ENCODE measurements around the gene DCDC2.
"Not testable (repeated sequence)": the region's sequence is repeated elsewhere in the genome, so short reads cannot be mapped to it uniquely, and the experiment has no call there.

Gene DCDC2

DNA sequence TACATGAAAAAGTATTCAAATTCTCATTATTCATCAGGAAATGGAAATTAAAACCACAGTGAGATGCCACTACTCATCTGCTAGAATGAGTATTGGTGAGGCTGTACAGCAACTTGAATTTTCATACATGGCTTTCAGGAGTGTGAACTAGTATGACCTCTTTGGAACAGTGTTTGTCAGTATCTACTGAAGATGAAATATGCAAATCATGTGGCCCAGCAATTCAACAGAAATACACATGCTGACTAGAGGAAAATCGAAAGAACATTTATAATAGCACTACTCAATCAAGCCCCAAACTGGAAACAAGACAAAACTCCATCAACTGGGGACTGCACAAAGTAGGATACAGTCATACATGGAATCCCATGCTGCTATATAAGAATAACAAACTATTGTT lies 102.2 kb downstream of the DCDC2 start:
- no peak for DNase-seq

DNA sequence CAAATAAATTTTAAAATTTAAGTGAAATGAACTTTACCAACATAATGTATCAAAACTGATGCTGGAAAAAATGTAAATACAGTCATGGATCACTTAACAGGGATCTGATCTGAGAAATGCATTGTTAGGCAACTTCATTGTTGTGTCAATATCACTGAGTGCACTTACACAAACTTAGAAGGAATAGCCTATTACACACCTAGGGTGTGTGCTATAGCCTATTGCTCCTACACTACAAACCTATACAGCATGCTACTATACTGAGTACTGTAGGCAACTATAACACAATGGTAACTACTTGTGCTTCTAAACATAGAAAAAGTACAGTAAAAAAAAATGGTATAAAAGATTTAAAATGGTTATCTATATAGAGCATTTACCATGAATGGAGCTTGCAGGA lies 104.5 kb downstream of the DCDC2 start:
- no peak for DNase-seq

DNA sequence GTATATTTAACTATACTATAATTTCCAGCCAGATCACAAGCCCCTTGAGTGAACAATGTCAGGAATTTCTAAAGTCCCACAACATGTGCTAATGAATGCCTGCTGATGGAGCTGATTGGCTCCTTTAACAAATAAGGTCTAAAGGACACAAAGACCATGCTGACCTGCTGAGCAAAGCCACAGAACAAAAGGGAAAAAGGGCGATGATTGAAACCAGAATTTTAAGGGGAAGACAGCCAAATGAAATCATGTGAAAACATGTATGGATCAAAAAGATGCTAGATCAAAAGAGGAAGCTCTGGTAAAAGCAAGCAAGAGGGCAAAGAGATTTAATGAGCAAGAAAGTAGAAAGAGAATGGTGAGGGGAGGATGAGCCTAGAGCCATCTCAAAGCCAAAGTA lies 105.6 kb downstream of the DCDC2 start:
- no peak for DNase-seq

DNA sequence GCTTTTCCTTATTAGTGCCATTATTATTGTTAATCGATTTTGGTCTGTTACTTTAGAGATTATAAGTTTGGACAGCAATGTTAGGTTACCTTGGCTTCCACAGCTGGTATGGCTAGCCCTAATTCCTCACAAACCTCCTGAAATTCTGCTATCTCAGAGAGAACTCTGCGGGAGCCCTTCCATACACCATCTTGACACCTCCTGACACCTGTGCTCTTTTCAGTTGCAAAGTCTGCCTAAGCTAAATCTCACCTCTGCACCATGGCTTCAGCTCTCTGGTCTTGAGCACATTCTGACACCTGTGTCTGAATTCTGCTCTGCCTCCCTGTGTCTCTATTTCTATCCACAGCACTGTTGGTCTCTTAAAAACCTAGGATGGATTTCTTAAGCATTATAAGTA lies 106.5 kb downstream of the DCDC2 start:
- DNase-seq, result no peak

DNA sequence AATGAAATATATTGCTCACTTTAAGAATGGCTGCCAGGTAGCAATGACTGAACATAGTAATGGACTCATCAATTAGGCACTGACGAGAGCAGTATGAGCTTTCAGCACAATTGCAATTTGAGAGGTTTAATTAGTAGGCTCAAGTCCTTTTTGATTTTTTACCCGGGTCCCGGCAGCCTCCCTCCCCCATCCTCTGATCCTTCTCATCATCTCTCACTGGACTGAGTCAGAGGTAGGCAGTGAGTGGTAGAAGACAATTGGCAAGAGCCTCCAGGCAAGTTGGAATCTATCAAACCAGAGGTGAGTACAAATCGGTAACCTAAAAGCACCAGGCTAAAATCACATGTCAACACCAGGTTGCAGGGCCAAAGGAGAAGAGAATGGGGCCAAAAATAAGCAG lies 107.9 kb downstream of the DCDC2 start:
- DNase-seq, result no peak

DNA sequence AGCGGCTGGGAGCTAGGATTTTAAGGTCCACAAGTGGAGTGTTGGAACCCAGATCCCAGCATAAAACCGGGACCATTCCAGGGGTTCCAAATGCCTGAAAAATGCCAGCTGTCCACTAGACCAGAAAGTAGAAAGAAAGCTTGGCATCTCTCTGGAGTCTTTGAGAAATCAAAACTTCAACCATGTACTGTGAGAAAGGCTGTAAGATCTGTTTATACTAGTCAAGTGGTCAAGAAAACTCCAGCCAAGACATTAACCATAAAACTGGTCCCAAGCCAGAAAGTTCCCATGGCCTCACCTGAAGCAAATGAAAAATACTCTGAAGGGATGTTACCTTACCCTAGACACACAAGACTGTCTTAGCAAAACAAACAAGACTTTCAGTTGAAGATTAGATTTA lies 112.6 kb downstream of the DCDC2 start:
- no peak for DNase-seq

DNA sequence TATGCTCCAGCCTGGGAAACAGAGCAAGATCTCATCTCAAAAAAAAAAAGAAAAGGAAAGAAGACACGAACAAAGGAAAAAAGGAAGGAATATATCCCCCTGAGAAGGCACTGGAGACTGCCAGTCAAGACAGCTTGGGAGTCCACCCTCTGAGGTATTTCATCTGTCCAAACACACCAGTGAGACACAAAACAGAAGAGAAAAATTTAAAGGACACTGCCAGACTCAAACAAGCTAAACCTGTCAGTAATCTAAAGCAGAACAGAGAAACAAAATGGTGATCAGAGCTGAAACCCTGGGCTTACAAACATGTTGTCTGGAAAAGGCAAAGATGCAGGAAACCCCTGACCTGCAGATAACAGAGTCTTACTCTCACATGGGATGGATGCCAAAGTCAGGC lies 114.9 kb downstream of the DCDC2 start:
- DNase-seq, result no peak

DNA sequence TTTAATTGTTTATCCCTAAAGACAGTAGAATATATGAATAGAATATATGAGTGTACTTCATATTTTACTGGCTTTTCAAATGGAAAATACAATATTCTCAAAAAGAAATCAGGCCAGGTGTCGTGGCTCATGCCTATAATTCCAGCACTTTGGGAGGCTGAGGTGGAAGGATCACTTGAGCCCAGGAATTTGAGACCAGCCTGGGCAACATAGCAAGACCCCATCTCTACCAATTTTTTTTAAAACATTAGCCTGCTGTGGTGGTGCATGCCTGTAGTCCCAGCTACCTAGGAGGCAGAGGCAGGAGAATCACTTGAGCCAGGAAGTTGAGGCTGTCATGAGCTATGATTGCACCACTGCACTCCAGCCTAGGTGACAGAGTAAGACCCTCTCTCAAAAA lies 116.1 kb downstream of the DCDC2 start:
- not testable (repeated sequence) for DNase-seq

DNA sequence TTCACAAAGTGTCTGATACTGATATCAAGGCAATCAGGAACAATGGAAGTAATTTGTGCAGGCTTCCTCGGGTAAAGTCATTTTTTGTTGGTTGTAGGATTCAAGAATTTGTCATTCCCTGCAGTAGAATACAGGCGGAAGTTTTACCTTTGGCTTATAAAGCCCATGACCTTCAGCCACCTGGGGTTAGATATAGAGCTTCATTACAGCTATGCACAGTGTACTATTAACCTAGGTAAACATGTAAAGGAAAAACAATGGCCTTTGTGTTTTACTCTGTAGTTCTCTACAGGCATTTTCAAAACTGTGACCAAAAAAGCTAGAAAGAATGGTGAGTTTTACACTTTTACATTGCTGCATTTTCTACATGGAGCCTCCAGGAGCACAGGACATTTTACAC lies 116.9 kb downstream of the DCDC2 start:
- DNase-seq, result no peak

DNA sequence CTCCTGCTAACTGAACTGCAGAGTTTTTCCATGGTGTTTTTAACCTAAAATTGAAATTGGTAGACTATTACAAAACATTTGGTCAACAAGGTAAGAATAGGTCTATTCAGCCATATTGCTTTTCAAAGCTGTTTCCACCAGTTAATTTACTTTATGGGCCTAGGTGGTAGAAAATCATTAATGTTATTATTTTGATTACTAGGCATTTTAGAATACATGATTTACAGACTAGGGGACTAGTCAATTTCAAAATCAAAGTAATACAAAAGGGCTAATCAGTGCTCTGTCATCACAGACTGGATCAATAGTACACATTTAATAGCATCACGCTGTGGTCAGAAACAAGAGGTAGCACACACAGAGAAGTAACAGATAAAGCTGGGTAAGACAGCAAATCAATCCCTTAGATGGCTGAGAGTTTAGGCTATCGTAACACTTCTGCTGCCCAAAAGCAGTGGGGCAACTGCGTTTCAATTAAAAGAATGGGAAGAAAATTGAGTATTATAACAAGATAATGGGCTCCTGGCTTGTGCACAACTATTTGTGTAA lies 117.4 kb downstream of the DCDC2 start:
- DNase-seq, result no peak

DNA sequence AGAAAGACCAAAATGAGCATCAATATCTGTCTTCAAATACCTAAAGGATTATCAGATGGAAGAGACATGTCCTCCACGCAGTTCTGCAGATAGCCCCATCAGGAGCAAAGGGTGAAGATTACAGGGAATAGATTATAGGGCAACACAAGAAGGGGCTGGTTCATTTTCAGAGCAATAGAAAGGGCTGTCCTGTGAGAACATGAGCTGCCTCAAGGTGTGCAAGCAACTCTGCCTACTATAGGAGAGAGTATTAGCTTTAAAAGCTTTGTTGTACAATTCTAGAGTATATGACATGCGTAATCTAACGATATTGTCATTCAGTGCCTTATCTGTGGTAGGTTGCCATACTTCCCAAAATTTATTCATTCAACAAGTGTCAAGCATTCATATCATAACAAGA lies 119.2 kb downstream of the DCDC2 start:
- no peak for DNase-seq

DNA sequence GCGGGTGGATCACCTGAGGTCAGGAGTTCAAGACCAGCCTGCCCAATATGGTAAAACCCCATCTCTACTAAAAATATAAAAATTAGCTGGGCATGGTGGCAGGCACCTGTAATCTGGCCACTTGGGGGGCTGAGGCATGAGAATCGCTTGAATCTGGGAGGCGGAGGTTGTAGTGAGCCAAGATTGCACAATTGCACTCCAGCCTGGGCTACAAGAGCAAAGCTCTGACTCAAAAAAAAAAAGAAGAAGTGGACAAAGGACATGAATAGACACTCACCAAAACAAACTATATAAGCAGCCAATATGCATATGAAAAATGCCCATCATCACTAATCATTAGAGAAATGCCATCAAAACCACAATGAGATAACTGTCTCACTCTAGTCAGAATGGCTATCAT lies 121.1 kb downstream of the DCDC2 start:
- DNase-seq, result not testable (repeated sequence)

DNA sequence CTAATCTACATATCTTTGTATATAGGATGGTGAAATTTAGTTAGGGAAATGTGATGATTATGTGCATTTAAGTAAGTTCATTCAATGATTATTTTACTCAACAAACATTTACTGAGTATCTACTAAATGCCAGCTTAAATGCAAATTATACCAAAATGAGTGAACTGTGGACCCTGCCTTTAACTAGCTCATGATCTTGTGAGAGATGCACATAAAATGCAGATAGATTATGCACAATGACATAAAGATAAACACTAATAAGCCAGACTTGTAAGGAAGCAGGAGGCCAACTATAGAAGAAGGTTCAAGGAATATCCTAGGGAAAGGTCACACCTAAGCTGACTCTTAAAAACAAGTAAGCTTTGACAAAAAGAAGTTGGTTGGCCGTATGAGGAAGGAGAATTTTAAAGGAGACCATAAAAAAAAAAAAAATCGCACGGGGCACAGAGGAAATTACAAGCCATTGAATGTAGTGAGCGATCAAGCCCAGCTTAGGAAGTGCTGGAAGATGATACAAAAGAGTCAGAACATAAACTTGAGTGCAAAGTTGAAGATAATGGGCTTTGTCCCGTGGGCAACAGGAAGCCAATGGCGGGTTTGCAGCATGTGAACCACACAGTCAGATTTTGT lies 123.9 kb downstream of the DCDC2 start:
- no peak for DNase-seq

DNA sequence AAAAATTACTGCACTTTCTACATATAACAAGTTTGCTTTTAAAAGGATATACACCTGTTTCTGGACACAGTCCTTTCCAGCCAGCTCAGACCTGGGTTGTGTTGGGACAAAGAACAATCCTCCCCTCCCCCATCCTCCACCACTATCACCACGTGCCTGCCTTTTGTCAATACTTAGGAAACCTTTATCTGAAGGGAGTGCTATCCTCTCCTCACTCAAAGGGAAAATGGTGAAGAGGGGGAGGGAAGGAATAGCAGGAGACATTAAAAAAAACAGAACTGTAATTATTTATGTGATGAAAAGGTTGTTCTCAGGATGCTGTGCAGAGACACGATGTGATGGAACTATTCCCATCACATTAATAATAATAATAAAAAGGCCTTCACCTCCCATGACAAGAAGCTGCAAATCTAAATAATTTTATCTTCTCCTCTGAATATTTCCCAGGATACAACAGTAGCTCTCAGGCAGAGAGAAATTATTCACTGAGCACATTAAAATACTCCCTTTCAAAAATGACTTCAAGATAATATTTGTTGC lies 126.4 kb downstream of the DCDC2 start:
- DNase-seq, result no peak

DNA sequence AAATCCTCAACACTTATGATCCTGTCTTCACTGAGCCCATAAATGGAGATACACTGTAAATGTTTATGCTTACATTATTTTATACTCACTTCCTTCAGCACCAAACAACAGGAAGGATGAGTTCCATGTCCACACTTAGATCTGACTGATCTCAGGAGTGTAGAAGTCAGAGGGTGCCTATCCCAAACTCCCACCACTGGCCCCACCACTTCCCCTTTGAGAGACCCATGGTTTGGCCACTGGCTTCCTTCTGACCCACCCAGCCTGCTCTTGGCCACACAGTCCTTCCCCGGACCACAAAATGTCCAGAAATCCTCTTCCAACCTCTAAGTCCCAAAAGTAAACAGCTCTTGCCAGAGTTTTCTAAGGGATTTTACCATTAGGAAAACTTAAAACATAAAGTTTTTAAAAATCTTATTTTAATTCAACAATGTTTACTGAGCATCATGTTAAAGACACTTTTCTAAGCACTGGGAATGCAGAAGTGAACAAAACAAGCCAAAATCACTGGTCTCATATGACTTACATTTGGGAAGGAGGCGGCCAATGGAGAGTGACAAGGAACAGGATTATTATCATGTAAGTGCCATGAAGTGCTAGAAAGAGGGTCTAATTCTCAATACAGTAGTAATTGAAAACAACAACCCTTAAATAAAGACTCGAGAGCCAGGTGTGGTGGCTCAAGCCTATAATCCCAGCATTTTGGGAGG lies 128.0 kb downstream of the DCDC2 start:
- no peak for DNase-seq

DNA sequence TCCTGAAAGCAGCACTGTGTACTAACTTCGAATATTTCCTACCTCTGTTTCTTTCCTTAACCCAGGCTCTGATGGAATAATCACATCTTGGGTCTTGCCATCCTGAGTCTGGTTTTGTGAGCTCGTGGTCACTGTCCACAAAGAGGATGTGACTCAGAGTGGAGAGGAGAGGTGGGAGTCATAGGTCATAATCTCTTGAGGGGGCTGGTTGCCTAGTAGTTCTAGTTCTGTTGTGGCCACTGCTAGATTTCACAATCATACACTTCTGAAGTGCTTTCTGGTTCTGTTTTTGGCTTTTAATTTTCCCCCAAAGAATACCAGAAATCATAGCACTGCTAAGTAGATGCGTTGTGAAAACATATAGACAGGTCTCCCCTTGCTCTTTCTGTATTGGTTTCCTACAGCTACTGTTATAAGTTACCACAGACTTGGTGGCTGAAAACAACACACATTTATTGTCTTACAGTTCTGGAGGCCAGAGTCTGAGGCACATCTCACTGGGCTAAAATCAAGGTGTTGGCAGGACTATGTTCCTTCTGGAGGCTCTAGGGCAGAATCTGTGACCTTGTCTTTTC lies 129.1 kb downstream of the DCDC2 start:
- DNase-seq, result no peak

DNA sequence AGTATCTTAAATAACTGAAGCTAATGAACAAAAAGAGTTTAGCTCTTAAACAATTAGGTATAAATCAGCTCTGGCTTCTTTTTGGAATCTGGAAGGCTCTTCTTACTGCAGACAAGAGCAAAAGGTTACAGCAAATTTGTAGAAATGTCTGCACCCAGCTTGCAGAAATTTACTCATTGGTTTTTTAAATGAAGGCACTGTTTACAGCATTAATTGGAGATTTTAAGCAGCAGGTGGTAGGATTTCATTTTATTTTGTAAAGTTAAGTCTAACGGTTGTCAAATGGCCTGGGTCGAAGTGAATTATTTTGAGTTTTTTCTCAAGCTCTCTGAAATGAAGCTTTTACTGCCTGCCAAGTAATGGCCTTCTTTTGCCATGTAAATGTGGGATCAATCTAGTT lies 129.7 kb downstream of the DCDC2 start:
- no peak for DNase-seq

DNA sequence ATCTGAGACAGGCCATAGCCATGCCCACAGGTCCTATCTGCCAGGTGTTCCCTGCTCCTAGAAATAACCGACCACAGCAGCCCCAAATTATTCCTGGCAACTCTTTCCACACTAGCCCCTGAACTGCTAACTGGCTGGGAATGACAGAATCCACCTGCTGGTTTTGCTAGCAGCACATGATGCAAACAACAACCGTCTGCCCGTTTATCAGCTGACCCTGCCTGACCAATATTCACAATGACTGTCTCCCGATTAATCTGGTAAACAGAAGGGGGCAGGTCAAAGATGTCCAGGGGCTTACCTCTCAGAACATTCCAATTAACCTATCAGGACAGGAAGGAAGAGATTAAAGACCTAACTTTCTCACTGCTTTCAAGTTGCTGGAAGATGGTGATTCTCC lies 130.3 kb downstream of the DCDC2 start:
- DNase-seq, result no peak

DNA sequence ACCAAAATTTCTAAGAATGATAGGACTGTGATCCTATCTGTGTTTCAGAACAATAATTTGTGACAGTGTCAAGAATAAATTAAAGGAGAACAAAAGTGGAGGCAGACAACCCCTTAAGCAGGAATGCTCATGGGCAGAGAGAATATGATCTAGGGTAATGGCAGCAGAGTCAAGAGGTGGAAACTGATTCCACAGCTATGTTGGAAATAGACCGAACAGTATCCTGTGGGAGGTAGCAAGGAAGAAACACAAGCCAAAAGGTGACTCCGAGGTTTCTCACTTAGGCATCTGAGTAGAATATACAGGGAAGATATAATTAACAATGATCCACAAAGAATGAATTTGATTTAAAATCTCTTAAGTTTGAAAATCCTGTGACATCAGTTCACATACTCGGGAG lies 131.3 kb downstream of the DCDC2 start:
- no peak for DNase-seq

DNA sequence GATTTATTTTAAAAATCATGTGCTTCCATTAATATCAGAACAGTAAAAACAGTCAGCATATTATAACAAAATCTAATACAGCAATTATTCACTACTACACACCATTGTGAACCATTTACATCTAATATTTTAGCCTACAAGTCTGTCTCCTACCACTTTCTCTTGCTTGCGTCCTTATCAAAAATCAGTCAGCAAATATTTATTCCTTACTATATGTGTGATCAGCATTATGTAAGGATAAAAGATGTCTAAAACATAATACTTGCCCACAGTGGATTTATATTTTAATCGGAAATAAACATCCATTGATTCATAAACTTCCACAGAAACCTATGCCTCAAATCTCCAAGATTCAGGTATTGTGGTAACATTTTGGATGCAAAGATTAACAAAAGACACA lies 132.0 kb downstream of the DCDC2 start:
- DNase-seq, result no peak

DNA sequence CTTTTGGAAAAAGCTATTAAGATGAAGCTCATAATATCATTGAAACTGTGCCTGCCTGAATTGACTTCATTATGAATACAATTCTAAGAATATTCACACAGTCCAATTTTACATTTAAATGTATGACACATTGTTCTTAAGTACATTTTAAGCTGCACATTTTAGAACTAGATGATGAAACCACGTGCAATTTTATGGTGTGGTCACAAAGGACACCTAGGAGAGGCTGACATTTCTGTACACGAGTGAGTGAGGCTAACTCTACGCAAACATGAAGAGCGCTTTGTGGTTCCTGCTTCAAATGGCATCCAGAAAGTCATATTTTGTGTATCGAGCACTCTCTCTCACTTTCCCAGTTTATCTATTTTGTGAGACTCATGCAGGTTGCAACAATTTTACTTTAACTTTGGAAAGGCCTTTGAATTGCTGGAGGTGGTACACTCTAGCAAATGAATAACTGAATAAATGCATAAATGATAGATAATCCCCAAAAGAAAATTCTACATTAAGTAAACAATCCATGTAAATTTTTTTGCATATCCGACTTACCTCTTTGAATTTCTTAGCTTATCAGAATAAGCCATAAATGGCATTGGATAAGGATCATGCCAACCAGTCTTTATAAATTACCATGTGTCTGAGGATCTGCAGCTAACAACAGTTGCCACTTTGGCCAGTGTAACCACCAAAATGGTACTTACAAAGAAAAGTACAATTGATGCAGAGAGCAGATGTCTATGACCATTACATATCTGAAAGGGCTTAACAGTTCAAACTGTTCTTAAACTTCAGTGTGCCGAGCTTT lies 134.5 kb downstream of the DCDC2 start:
- DNase-seq, result no peak

DNA sequence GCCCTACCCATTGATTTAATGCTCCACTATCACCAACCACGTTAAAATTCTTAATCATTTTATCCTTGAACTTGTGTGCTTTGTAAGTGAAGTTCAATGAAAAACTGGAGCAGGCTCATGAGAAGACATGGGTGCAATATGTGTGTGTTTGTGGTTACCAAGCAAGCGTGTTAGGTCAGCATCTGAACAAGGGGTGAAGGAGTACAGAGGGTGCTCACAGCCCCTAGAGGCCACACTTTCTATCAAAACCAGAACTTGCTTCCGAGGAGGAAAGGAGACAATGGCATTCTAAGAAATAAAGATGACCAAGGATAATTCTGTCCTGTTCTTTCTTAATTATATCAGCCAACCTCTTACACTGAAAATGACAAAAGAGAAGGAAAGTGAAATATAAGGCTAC lies 138.2 kb downstream of the DCDC2 start:
- no peak for DNase-seq

DNA sequence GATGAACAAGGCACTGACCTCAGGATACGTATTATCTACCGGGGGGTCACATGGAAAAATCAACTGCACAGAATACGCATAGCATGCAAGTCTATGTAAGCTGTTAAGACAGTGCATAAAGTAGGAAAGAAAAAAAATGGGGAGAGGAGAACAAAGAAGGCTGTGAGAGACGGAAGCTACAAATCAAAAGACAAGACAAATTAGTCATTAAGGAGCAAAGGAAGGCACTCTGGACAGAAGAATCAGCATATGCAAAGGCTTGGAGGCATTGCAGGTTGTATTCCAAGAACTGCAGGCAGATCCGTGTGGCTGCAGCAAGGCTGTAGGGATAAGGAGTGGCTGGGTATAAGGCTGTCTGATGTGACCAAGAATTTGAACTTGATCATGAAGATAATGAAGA lies 142.9 kb downstream of the DCDC2 start:
- no peak for DNase-seq

Measured in activated effector memory CD4-positive, alpha-beta T cell treated with Interleukin-2 at 50 U/mL for 16 hours (primary cell).